Measurements from ENCODE around the gene LCAT.

LCAT gene

GRCh38 chr16:67930678-67931211, 13.2 kb downstream of the LCAT start:
- Histone ChIP-seq H3K9me3 (ENCODE audit: insufficient read depth, low read length) (no peaks in the 10 kb centered on the region), H3K36me3 (replicated peaks; ENCODE audit: low read depth, low read length) (peaks cover 35% of the 10 kb centered on the region), H3K4me3 (ENCODE audit: low read length) (no peak overlapping the region), H2AFZ (ENCODE audit: low read depth, low read length) (no peak overlapping the region), H3K27ac (ENCODE audit: low read length) (no peak overlapping the region), H3K4me2 (ENCODE audit: low read length) (no peak overlapping the region), H3K9ac (ENCODE audit: low read length) (no peak overlapping the region), H3K27me3 (ENCODE audit: low read depth, low read length) (no peaks in the 10 kb centered on the region), H3K4me1 (ENCODE audit: low read length) (peaks cover 27% of the 10 kb centered on the region), H4K20me1 (ENCODE audit: insufficient read depth, low read length) (peaks cover 17% of the 10 kb centered on the region), H3K79me2 (ENCODE audit: low read length) (peaks cover 14% of the 10 kb centered on the region)
- no peak for TF ChIP-seq EZH2phosphoT487 (IDR thresholded peaks at IDR 0.05; ENCODE audit: low read depth)

GRCh38 chr16:67930191-67930590, 13.7 kb downstream of the LCAT start:
- Histone ChIP-seq H3K27me3 (ENCODE audit: low read depth, low read length) (no peaks in the 10 kb centered on the region), H2AFZ (ENCODE audit: low read depth, low read length) (no peak overlapping the region), H3K4me2 (ENCODE audit: low read length) (no peak overlapping the region), H3K4me3 (ENCODE audit: low read length) (no peak overlapping the region), H4K20me1 (ENCODE audit: insufficient read depth, low read length) (peaks cover 15% of the 10 kb centered on the region), H3K9me3 (ENCODE audit: insufficient read depth, low read length) (no peaks in the 10 kb centered on the region), H3K4me1 (ENCODE audit: low read length) (peaks cover 24% of the 10 kb centered on the region), H3K36me3 (replicated peaks; ENCODE audit: low read depth, low read length) (peaks cover 32% of the 10 kb centered on the region), H3K27ac (ENCODE audit: low read length) (no peak overlapping the region), H3K9ac (ENCODE audit: low read length) (no peak overlapping the region), H3K79me2 (ENCODE audit: low read length) (peaks cover 9% of the 10 kb centered on the region)
- no peak for TF ChIP-seq CTCF (IDR thresholded peaks at IDR 0.05; ENCODE audit: low read depth, low read length)
- TF ChIP-seq EZH2phosphoT487 (IDR thresholded peaks at IDR 0.05; ENCODE audit: low read depth), result no peak

- H3K27me3 ChIP-seq (ENCODE audit: low read depth, low read length), result no peaks in the 10 kb centered on the region
- peak overlapping the region; percentile 11; the same call in 1 of the 2 replicates for H3K27ac ChIP-seq (ENCODE audit: low read length)
- peaks cover 19% of the 10 kb centered on the region for H3K4me1 ChIP-seq (ENCODE audit: low read length)
- H3K4me3 ChIP-seq (ENCODE audit: low read length), result no peak overlapping the region
- peak; percentile 86 for TF ChIP-seq CTCF (IDR thresholded peaks at IDR 0.05; ENCODE audit: low read depth, low read length)
- no peak for TF ChIP-seq EZH2phosphoT487 (IDR thresholded peaks at IDR 0.05; ENCODE audit: low read depth)
- peak overlapping the region; percentile 17 for H3K4me2 ChIP-seq (ENCODE audit: low read length)
- no peaks in the 10 kb centered on the region for H3K79me2 ChIP-seq (ENCODE audit: low read length)
- no peaks in the 10 kb centered on the region for H3K9me3 ChIP-seq (ENCODE audit: insufficient read depth, low read length)
- no peak overlapping the region for H3K9ac ChIP-seq (ENCODE audit: low read length)
- no peak overlapping the region for H2AFZ ChIP-seq (ENCODE audit: low read depth, low read length)
- H4K20me1 ChIP-seq (ENCODE audit: insufficient read depth, low read length), result peaks cover 9% of the 10 kb centered on the region; the same call in 1 of the 2 replicates
- H3K36me3 ChIP-seq (replicated peaks; ENCODE audit: low read depth, low read length), result peaks cover 17% of the 10 kb centered on the region
Observed at GRCh38 chr16:67928561-67929364, 15.2 kb downstream of the LCAT start.

- H3K36me3 ChIP-seq (replicated peaks; ENCODE audit: low read depth, low read length), result peaks cover 14% of the 10 kb centered on the region
- H3K9ac ChIP-seq (ENCODE audit: low read length), result no peak overlapping the region
- H3K27ac ChIP-seq (ENCODE audit: low read length), result no peak overlapping the region
- peaks cover 19% of the 10 kb centered on the region for H3K4me1 ChIP-seq (ENCODE audit: low read length)
- H3K79me2 ChIP-seq (ENCODE audit: low read length), result no peaks in the 10 kb centered on the region
- no peaks in the 10 kb centered on the region for H3K27me3 ChIP-seq (ENCODE audit: low read depth, low read length)
- TF ChIP-seq EZH2phosphoT487 (IDR thresholded peaks at IDR 0.05; ENCODE audit: low read depth) (no peak), CTCF (IDR thresholded peaks at IDR 0.05; ENCODE audit: low read depth, low read length) (no peak)
- no peak overlapping the region for H3K4me2 ChIP-seq (ENCODE audit: low read length)
- no peak overlapping the region for H2AFZ ChIP-seq (ENCODE audit: low read depth, low read length)
- peaks cover 9% of the 10 kb centered on the region; the same call in 1 of the 2 replicates for H4K20me1 ChIP-seq (ENCODE audit: insufficient read depth, low read length)
- H3K4me3 ChIP-seq (ENCODE audit: low read length), result no peak overlapping the region
- H3K9me3 ChIP-seq (ENCODE audit: insufficient read depth, low read length), result no peaks in the 10 kb centered on the region
Observed at GRCh38 chr16:67928147-67928546, 15.8 kb downstream of the LCAT start.
